ENCODE measurements around the gene CPNE5.

DNA sequence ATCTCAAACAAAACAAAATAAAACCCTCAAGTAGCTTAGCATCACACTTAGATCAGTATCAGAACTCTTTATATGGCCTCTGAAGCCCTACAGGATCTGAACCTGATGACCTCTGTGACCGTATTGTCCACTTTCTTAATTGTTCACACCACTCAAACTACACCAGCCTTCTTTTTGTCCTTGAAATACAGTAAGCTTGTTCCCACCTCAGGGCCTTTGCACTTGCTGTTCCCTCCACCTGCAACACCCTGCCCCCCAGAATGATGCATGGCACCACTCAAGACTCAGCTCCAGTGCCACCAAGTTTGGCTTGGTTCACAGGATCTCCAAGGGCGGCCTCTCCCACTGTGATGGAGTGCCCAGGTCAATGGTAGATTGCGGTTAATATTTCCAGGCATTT is 25.7 kb downstream of the CPNE5 start:
- no peak for TF ChIP-seq ZNF316 (IDR thresholded peaks at IDR 0.05)
- TF ChIP-seq HDAC6 (IDR thresholded peaks at IDR 0.05; ENCODE audit: low read depth, low read length), result no peak
- no peak for TF ChIP-seq TARDBP (IDR thresholded peaks at IDR 0.05)
- TF ChIP-seq, protein P1, sequence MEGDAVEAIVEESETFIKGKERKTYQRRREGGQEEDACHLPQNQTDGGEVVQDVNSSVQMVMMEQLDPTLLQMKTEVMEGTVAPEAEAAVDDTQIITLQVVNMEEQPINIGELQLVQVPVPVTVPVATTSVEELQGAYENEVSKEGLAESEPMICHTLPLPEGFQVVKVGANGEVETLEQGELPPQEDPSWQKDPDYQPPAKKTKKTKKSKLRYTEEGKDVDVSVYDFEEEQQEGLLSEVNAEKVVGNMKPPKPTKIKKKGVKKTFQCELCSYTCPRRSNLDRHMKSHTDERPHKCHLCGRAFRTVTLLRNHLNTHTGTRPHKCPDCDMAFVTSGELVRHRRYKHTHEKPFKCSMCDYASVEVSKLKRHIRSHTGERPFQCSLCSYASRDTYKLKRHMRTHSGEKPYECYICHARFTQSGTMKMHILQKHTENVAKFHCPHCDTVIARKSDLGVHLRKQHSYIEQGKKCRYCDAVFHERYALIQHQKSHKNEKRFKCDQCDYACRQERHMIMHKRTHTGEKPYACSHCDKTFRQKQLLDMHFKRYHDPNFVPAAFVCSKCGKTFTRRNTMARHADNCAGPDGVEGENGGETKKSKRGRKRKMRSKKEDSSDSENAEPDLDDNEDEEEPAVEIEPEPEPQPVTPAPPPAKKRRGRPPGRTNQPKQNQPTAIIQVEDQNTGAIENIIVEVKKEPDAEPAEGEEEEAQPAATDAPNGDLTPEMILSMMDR (IDR thresholded peaks at IDR 0.05 in 2 of 3, conservative IDR thresholded peaks at IDR 0.05 in 1 of 3; ENCODE audit: insufficient read depth in 2 of 3, low read depth in 1 of 3, low read length in 3 of 3), result no peak
- TF ChIP-seq RCOR1 (IDR thresholded peaks at IDR 0.05; ENCODE audit: borderline replicate concordance in 1 of 2, low read depth in 2 of 2, low read length in 2 of 2), result no peak
- TF ChIP-seq EZH2 (IDR thresholded peaks at IDR 0.05; ENCODE audit: borderline replicate concordance, low read depth, low read length), result no peak
- TF ChIP-seq SREBF2 (CRISPR knock-in tag; IDR thresholded peaks at IDR 0.05), result no peak
- no peak for TF ChIP-seq ELF4 (CRISPR knock-in tag; IDR thresholded peaks at IDR 0.05)
- no peak for TF ChIP-seq TBL1XR1 (IDR thresholded peaks at IDR 0.05; ENCODE audit: low read length in 2 of 2)
- no peak for TF ChIP-seq TAF1 (IDR thresholded peaks at IDR 0.05; ENCODE audit: control insufficient read depth, extremely low read depth, insufficient read depth, low read length, severe bottlenecking)
- TF ChIP-seq JUND (IDR thresholded peaks at IDR 0.05; ENCODE audit: borderline replicate concordance, low read depth, low read length), result no peak
- TF ChIP-seq JUND (tag; IDR thresholded peaks at IDR 0.05; ENCODE audit: borderline replicate concordance, low read depth, low read length), result no peak
- no peak for TF ChIP-seq MAZ (CRISPR knock-in tag; conservative IDR thresholded peaks at IDR 0.05 in 1 of 2, IDR thresholded peaks at IDR 0.05 in 1 of 2)
- TF ChIP-seq, protein P2, sequence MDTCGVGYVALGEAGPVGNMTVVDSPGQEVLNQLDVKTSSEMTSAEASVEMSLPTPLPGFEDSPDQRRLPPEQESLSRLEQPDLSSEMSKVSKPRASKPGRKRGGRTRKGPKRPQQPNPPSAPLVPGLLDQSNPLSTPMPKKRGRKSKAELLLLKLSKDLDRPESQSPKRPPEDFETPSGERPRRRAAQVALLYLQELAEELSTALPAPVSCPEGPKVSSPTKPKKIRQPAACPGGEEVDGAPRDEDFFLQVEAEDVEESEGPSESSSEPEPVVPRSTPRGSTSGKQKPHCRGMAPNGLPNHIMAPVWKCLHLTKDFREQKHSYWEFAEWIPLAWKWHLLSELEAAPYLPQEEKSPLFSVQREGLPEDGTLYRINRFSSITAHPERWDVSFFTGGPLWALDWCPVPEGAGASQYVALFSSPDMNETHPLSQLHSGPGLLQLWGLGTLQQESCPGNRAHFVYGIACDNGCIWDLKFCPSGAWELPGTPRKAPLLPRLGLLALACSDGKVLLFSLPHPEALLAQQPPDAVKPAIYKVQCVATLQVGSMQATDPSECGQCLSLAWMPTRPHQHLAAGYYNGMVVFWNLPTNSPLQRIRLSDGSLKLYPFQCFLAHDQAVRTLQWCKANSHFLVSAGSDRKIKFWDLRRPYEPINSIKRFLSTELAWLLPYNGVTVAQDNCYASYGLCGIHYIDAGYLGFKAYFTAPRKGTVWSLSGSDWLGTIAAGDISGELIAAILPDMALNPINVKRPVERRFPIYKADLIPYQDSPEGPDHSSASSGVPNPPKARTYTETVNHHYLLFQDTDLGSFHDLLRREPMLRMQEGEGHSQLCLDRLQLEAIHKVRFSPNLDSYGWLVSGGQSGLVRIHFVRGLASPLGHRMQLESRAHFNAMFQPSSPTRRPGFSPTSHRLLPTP (IDR thresholded peaks at IDR 0.05; ENCODE audit: borderline replicate concordance, extremely low read depth, insufficient read length), result no peak
